Medulla oblongata (tissue), 1 donor: ENCODE results near the gene DUSP16.
"Not testable (repeated sequence)": the region's sequence is repeated elsewhere in the genome, so short reads cannot be mapped to it uniquely, and the experiment has no call there.

Experiments used
- DNase-seq: peaks from one replicate; pipeline ENCODE4 v3.0.0-alpha.2; 2015; ENCODE audit errors: extremely low spot score

DUSP16 gene, protein sequence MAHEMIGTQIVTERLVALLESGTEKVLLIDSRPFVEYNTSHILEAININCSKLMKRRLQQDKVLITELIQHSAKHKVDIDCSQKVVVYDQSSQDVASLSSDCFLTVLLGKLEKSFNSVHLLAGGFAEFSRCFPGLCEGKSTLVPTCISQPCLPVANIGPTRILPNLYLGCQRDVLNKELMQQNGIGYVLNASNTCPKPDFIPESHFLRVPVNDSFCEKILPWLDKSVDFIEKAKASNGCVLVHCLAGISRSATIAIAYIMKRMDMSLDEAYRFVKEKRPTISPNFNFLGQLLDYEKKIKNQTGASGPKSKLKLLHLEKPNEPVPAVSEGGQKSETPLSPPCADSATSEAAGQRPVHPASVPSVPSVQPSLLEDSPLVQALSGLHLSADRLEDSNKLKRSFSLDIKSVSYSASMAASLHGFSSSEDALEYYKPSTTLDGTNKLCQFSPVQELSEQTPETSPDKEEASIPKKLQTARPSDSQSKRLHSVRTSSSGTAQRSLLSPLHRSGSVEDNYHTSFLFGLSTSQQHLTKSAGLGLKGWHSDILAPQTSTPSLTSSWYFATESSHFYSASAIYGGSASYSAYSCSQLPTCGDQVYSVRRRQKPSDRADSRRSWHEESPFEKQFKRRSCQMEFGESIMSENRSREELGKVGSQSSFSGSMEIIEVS

GRCh38 chr12:12562585-12563261, at the start of gene DUSP16:
Gene DUSP16, minus strand, starts transcription at chr12:12562863. Its CDS starts 41,765 bp downstream, at chr12:12521098.
- peak; percentile 98 for DNase-seq

DNA sequence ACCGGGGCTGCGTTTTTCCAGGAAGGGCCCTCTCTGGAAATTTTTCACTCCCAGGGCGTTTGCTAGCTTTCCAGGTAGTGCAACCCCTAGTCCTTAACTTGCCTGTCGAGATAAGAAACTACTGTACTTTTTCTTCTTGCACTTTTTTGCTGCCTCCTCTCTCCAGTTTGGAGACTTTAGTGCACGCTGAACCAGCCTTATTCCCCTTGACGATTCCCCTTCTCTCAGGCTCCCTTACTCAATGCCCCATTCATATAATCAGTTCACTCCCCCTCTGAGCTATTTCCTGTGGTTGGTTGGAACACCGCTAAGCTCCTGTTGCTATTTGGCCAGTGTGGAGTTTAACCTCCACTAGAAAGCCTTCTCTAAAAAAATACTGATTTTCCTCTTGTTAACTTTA, 49.7 kb upstream of the DUSP16 start:
- peak; percentile 78 for DNase-seq

- DNase-seq = peak; percentile 96
Measured at GRCh38 chr12:12611512-12612306, 49.0 kb upstream of the DUSP16 start, which contains the start of gene CREBL2. Gene CREBL2, plus strand, starts transcription at chr12:12611876. Its CDS starts 297 bp downstream, at chr12:12612173.

- no peak for DNase-seq
Measured at GRCh38 chr12:12610711-12611110, 48.0 kb upstream of the DUSP16 start.

GRCh38 chr12:12609692-12610091, 47.0 kb upstream of the DUSP16 start:
- no peak for DNase-seq

DNA sequence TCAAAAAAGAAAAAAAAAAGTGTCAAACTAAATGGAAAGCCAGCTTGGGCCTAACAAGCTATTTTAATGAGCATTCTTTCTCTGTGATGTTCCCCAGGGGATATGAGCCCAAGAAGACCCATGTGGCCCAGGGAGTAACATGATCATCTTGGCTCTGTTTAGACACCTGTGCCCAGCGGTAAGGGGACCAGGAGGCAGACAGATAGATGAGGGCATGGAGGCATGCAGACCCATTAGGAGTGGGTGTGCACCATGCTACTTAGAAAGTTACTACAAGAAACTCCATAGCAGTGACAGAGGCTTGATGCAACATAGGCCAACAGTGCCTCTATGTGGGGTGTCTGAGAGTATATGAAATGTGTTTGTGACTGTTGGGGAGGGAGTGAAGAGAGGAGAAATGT, 45.9 kb upstream of the DUSP16 start:
- DNase-seq = peak; percentile 44

GRCh38 chr12:12606781-12607589, 44.3 kb upstream of the DUSP16 start:
- DNase-seq = peak; percentile 72

DNA sequence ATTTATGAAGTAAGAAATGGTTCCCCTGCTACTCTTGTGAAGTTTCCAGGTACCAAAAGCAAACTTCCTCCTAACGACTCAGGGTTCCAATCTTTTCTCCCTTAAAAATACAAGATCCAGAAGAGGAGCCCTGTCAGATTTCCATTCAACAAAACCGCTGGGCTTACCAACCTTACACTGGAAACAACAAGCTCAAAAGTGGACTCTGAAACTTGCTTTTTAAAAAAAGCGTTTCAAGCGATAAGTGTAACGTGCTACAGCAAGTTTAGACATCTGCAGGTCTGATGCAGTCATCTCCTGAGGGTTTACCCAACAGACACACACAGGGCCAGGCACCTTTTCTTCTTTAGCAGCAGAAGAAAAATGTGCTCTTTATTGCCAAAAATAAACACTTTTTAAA, 42.1 kb upstream of the DUSP16 start:
- DNase-seq = no peak

GRCh38 chr12:12600659-12601058, 38.0 kb upstream of the DUSP16 start:
- peak; percentile 58 for DNase-seq

GRCh38 chr12:12599750-12600643, 37.3 kb upstream of the DUSP16 start:
- no peak for DNase-seq

DNA sequence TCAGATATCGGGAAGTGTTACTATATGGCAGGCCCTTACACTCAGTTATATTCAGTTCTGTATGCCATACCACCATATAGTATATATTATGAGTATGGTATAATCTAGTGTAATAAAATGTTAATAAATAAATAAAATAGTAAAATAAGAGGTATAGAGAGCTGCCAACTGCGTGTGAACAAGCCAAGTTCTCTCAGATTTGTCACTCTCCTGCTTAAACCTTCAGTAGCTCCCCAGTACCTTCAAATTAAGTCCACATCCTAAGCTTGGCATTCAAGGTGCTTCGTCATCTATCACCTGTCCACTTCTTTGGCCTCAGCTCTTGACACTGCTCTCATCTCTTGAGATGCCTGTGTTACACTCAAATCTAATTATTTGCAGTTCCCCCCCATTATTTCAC, 36.2 kb upstream of the DUSP16 start:
- no peak for DNase-seq

- not testable (repeated sequence) for DNase-seq
Measured at GRCh38 chr12:12596598-12596997, 33.9 kb upstream of the DUSP16 start.

GRCh38 chr12:12595929-12596328, 33.3 kb upstream of the DUSP16 start:
- not testable (repeated sequence) for DNase-seq

DNA sequence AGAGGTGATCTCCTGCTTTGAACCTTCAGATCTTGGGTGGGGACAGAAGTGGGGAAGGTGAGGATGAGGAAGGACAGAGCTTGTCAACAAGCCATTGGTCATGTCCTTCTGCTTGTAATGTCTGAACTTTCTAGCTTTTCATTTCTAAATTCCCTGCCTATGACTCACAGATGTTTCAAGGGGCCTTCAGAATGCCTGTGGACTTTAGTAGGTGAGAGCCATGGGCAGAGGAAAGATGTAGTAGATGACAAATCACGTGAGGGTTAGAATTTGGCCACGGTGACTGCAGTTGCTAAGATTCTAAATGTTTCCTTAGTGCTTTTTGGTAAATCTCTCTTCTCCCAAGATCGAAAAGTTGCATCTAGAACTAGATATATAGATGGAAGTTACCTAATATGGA, 30.3 kb upstream of the DUSP16 start:
- no peak for DNase-seq

DNA sequence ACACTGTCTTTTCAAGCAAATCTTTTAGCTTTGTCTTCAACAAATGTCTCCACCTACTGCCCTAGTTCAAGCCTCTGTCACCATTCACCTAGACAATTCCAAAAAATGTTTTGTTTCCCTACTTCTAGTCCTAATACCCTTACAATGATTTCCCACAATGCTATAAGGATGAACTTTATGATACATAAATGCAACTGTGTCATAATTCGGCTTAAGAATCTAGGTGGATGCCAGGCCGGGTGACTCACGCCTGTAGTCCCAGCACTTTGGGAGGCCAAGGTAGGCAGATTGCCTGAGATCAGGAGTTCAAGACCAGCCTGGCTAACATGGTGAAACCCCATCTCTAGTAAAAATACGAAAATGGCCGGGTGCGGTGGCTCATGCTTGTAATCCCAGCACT, 28.3 kb upstream of the DUSP16 start:
- DNase-seq = no peak

GRCh38 chr12:12588436-12588835, 25.8 kb upstream of the DUSP16 start:
- not testable (repeated sequence) for DNase-seq

- DNase-seq = no peak
Measured at GRCh38 chr12:12587878-12588277, 25.2 kb upstream of the DUSP16 start.

DNA sequence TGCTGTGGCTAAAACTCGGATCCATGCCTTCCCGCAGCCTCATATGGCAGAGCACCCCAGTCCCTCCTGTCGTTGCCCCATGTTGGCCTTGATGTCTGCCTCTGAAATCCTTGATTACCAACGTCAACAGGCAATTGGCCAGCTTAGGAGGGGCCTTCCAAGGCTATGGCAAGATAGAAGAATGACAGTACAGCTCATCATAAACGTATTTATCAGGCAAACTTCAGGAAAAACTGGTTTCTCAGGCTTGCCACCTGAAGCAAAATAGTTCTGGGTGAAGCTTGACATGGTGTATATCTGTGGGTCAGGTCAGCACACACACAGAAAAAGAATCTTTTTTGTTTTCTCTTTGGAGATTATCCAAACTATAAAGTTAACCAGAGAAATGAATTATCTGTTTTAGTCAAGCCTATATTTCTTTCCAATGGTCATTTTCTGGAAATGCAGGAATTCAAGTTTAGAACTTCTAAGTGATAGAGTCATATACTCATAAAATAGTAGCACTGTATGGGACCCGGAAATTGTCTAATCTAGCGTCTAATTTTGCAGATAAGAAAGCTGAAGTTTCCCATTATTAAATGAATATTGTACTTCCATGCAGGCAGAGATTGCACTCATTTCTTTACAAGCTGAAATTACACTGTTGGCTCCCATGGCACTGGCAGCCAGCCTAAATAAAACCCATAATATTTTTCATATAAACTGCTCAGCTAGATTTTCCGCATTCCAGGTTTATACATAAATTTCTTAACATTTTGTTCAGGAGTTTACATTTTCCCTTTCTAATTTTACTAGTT, 24.4 kb upstream of the DUSP16 start:
- no peak for DNase-seq
